ENCODE measurements around the gene CTSE.

Gene CTSE

GRCh38 chr1:205989786-205990185 is 33.9 kb downstream of the CTSE start:
- no peak for DNase-seq

DNA sequence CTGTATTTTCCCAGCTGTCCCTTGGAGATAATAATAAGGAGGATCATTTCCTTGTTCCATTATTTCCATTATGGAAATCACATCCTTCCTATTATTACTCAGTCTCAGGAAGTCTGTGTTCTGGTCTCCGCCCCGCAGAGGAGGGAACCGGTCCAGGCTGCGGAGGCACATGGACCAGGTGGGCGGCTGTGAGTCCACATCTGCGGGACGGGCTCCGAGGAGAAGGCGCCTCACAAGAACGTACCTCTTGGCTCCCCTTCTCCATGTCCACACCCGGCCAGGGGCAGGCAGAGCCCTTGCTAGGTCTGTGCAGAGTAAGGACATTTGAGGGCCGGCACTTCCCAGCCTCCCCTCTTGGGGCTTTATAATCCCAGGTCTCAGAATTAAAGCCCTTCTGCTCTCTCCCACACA is 35.1 kb downstream of the CTSE start:
- DNase-seq = no peak

DNA sequence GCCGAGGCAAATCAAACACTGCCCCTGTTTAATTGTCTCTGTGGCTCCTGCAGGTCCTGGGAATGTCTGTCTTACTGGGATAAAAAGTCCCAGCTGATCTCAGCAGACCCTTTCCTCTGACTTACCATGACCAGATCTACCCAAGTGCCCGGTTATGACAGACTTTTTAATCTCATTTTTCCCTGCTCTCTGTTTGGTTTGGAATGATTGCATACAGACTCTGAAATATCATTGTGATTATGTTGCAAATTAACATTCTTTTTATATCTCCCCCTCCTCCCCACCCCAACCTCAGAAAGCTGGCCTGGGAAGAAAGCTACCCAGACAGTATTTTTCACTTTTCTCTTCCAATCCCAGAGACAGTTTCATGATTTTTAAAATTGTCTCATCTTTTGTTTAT is 36.8 kb downstream of the CTSE start:
- no peak for DNase-seq

DNA sequence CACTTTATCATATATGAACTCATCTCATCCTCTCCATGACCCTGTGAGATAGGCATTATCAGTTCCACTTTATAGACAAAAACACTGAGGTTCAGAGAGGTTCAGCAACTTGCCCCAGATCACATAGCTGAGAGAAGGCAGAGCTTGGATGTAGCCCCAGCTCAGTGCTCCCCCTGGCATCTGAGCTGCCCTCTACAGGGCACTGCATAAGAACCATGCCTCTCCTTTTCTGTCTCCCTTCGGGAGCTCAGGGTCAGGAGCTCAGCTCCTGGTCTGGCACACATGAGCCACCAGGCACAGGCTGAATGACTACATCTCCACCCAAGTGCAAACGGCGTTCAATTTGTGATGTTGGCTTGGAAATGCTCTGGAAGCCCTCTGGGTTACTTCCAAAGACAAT is 37.4 kb downstream of the CTSE start:
- no peak for DNase-seq

- no peak for DNase-seq
Measured at GRCh38 chr1:205985330-205986005, 38.2 kb downstream of the CTSE start.

DNA sequence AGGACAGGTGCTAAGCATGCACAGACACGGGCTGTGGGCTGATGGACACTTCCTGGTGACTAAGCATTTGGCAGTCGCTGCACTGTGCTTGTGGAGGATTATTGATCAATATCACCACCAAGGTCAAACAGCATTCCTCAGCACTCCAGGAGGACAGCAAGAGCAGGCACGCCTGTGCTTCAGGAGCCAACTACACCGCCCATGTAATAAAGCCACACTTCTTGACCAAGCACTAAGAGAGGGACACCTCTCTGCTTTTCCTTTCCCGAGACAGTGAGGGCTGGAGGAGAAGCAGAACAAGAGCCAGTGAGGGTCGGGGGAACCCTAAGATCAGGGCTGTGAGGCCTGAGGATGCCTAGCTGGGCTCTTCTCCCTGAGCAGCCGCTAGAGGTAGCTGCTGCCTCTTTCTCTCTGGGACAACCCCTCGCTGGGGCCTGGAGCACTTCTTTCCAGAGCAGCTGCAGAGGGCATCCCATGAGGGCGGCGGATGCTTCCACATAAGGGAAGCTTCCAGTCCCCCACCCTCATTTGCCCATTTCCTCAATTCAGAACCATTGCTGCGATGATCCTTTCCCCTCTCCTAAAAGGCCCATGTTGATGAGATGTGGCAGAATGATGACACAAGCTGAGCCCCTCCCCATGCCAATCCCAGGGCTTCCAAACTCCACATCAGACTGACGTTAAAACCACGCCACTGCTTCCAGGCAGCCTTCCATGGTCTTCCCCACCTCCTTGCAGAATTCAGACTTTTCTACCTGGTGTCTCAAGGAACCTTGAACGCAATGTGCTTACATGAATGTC is 39.6 kb downstream of the CTSE start:
- peak; percentile 33 for DNase-seq

GRCh38 chr1:205981257-205981656 is 42.4 kb downstream of the CTSE start:
- DNase-seq = no peak

DNA sequence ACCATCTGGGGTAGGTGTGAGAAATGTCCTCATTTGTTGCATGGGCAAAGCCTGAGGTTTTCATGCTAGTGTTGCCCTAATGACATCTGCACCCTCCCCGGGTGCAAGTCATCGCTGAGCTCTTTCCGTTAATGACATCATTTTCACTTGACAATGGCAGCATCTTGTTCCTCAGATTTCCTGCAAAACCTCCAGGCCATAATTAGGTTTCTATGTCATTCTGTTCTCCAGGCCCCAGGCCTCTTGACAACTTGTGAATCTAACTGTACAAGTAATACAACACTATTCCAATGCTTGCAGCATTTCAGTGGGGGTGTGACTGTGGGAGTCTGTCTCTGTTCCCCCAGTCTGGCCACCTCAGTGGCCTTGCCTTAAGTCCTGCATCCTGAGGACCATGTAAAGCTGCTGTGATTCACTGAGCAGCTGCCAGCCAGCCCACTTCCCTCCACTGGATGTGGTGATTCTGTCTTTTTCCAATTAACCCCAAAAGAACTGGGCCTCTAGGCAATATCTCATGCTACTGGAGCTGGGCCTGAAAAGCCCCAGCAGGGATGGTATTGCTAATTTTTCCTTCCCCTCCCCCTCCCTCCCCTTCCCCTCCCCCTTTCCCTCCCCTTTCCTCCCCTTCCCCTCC is 43.3 kb downstream of the CTSE start:
- no peak for DNase-seq

DNA sequence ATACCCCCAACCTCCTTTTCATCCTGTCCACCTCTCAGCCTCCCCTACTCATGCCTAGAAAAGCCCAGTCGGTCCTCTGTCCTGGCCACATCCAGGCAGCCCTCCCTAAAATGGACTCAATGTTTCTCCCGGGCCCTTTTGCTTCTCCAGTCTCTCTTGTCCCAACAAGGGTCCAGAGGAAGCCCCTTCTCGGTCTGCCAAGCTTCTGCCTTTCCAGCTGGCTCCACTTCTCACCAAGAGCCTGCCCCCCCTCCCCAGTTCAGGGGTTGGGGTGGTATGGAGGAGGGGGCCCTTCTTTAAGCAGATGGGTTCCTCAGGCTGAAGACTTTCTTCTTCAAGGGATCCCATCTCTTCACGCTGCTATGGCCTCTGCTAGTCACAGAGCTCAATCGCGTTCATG is 44.4 kb downstream of the CTSE start:
- DNase-seq = no peak

DNA sequence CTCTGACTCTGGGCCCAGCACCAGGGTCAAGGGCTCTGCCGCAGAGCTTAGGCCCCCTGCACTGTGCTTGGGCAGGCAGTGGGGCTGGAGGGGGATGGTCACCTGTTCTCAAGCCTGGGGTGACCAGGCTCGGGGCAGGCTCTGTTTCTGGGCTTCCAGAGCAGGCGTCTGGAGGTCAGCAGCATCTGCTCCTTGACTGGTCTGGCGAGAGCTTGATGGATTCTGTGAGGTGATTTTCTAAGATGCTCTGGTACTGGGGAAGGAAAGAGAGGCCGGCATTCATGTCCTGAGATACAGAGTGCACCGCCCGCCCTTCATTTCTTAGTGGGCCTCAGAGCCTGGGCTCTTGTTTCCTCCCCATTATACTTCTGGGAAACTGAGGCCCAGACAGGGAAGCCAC is 45.0 kb downstream of the CTSE start:
- DNase-seq = no peak

DNA sequence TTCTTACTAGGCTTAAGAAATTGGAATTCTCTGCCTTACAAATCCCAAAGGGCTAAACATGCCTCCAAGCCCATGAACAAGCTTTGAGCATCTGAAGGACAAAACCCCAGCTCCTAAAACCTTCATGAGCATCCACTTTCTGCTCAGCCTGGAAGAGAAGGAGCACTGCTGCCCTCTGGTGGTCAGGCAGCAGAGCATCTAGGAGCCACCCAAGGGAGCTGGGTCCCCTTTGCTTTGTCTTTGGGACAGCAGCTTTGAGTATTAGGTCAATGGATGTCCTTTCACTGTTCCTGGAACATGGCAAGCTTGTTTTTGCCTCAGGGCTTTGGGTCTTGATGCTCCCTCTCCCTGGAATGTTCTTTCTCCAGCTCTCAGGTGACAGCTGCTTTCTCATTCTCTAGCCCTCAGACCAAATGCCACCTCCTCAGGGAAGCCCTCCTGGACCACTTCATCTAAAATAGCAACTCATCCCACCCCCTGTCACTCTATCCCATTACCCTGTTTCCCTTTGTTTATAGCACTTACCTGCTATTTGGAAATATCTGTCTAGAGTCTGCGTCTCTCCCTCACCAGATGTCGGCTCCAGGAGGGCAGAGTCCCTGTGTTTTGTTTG is 46.2 kb downstream of the CTSE start:
- peak; percentile 67 for DNase-seq

- DNase-seq = no peak
Measured at GRCh38 chr1:205976708-205977401, 46.8 kb downstream of the CTSE start.

- DNase-seq = no peak
Measured at GRCh38 chr1:205976036-205976435, 47.7 kb downstream of the CTSE start.

- no peak for DNase-seq
Measured at GRCh38 chr1:205975387-205975998, 48.2 kb downstream of the CTSE start.

DNA sequence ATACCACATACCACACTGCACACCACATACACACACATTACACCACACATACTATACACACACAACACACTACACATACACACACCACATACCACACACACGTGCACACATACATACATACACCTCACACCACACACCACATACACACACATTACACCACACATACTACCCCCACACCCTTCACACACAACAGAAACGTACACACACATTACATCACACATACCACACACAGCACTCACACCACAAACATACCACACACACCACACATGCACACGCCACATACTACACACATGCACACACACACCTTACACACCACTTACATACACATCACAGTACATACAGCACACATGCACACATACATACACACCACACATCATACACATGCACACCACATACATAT is 49.0 kb downstream of the CTSE start:
- DNase-seq = no peak

- no peak for DNase-seq
Measured at GRCh38 chr1:205973377-205974232, 50.1 kb downstream of the CTSE start.

- DNase-seq = no peak
Measured at GRCh38 chr1:205972491-205973168, 51.1 kb downstream of the CTSE start.

DNA sequence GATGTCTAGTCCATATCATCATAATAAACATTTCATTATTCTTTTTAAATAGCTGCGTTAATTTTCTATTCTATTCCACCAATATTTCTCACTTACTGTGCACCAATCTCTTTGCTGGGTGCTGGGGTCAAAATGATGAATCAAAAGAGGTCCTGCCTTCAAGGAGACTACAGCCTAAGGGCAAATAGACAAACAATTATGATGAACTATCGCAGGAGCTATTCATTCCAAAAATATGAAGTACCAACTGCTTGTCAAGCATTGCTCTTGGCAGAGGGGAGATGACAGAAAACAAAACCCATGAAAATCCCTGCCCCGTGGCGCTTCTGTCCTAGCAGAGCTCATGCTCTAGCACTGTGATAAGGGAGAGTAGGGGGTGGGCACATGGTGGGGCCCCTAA is 51.6 kb downstream of the CTSE start:
- no peak for DNase-seq

DNA sequence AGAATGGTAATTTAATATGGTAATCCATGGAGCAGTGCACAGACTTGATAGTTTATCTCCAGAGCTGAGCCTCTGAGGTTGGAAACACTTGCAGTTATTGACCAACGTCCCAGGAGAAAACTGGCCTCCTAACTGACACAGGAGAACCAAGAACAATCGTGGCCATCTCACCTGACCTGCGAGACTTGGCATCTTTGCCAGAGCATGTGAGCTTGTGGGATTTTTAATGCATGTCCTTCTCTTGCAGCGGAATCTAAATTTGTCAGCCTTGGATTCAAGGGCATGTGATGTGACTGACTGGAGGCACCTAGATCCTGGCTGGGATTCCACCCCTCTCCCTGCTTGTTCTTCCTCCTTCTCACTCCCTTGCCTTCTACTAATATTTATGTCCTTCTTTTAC is 52.6 kb downstream of the CTSE start:
- DNase-seq = no peak

- no peak for DNase-seq
Measured at GRCh38 chr1:205970486-205970885, 53.2 kb downstream of the CTSE start.

- no peak for DNase-seq
Measured at GRCh38 chr1:205969229-205969628, 54.5 kb downstream of the CTSE start.
